ENCODE results near the gene MBD3L1.

Gene MBD3L1

GRCh38 chr19:8831373-8831772, 804 bp upstream of the MBD3L1 start:
- no peak overlapping the region; the same call in 1 of the 2 replicates for H3K27ac ChIP-seq (ENCODE audit: low read depth, low read length)
- H3K36me3 ChIP-seq (ENCODE audit: control insufficient read depth, insufficient read depth, low read length): peaks cover 21% of the 10 kb centered on the region
- H3K4me3 ChIP-seq (ENCODE audit: low read depth, low read length): peak overlapping the region; percentile 92
- H3K4me1 ChIP-seq (ENCODE audit: control insufficient read depth, insufficient read depth, low read length): no peaks in the 10 kb centered on the region
- no peaks in the 10 kb centered on the region for H3K27me3 ChIP-seq (ENCODE audit: control insufficient read depth, insufficient read depth, low read length)
- peaks cover 14% of the 10 kb centered on the region; the same call in 1 of the 2 replicates for H3K9me3 ChIP-seq (ENCODE audit: control insufficient read depth, insufficient read depth, low read depth, low read length)
- no peak overlapping the region for H3K9ac ChIP-seq (ENCODE audit: low read length)

- H3K27ac ChIP-seq (ENCODE audit: low read depth, low read length): peak overlapping the region; percentile 84; the same call in 1 of the 2 replicates
- peaks cover 12% of the 10 kb centered on the region; the same call in 1 of the 2 replicates for H3K9me3 ChIP-seq (ENCODE audit: control insufficient read depth, insufficient read depth, low read depth, low read length)
- H3K9ac ChIP-seq (ENCODE audit: low read length): peak overlapping the region; percentile 88
- H3K4me3 ChIP-seq (ENCODE audit: low read depth, low read length): peak overlapping the region; percentile 92
- H3K4me1 ChIP-seq (ENCODE audit: control insufficient read depth, insufficient read depth, low read length): no peaks in the 10 kb centered on the region
- no peaks in the 10 kb centered on the region for H3K27me3 ChIP-seq (ENCODE audit: control insufficient read depth, insufficient read depth, low read length)
- H3K36me3 ChIP-seq (ENCODE audit: control insufficient read depth, insufficient read depth, low read length): peaks cover 18% of the 10 kb centered on the region
These were observed 395 bp upstream of the MBD3L1 start for GRCh38 chr19:8831832-8832131.

GRCh38 chr19:8835446-8835845, 3.3 kb downstream of the MBD3L1 start:
- Histone ChIP-seq H3K9ac (ENCODE audit: low read length) (no peak overlapping the region), H3K4me3 (ENCODE audit: low read depth, low read length) (no peak overlapping the region), H3K4me1 (ENCODE audit: control insufficient read depth, insufficient read depth, low read length) (no peaks in the 10 kb centered on the region), H3K27me3 (ENCODE audit: control insufficient read depth, insufficient read depth, low read length) (no peaks in the 10 kb centered on the region; the same call in 1 of the 2 replicates), H3K9me3 (ENCODE audit: control insufficient read depth, insufficient read depth, low read depth, low read length) (peaks cover 23% of the 10 kb centered on the region; the same call in 1 of the 2 replicates), H3K36me3 (ENCODE audit: control insufficient read depth, insufficient read depth, low read length) (no peaks in the 10 kb centered on the region), H3K27ac (ENCODE audit: low read depth, low read length) (no peak overlapping the region)

- Histone ChIP-seq H3K4me3 (ENCODE audit: low read depth, low read length) (no peak overlapping the region), H3K27ac (ENCODE audit: low read depth, low read length) (no peak overlapping the region), H3K4me1 (ENCODE audit: control insufficient read depth, insufficient read depth, low read length) (no peaks in the 10 kb centered on the region), H3K36me3 (ENCODE audit: control insufficient read depth, insufficient read depth, low read length) (no peaks in the 10 kb centered on the region), H3K27me3 (ENCODE audit: control insufficient read depth, insufficient read depth, low read length) (no peaks in the 10 kb centered on the region; the same call in 1 of the 2 replicates), H3K9ac (ENCODE audit: low read length) (no peak overlapping the region), H3K9me3 (ENCODE audit: control insufficient read depth, insufficient read depth, low read depth, low read length) (peaks cover 23% of the 10 kb centered on the region; the same call in 1 of the 2 replicates)
These were observed 3.7 kb downstream of the MBD3L1 start for GRCh38 chr19:8835877-8836276.

- Histone ChIP-seq H3K36me3 (ENCODE audit: control insufficient read depth, insufficient read depth, low read length) (no peaks in the 10 kb centered on the region), H3K27me3 (ENCODE audit: control insufficient read depth, insufficient read depth, low read length) (peaks cover 4% of the 10 kb centered on the region; the same call in 1 of the 2 replicates), H3K9me3 (ENCODE audit: control insufficient read depth, insufficient read depth, low read depth, low read length) (peaks cover 37% of the 10 kb centered on the region; the same call in 1 of the 2 replicates), H3K27ac (ENCODE audit: low read depth, low read length) (no peak overlapping the region), H3K9ac (ENCODE audit: low read length) (no peak overlapping the region), H3K4me3 (ENCODE audit: low read depth, low read length) (no peak overlapping the region), H3K4me1 (ENCODE audit: control insufficient read depth, insufficient read depth, low read length) (no peaks in the 10 kb centered on the region)
These were observed 8.5 kb downstream of the MBD3L1 start for GRCh38 chr19:8840708-8841107.

- H3K4me3 ChIP-seq (ENCODE audit: low read depth, low read length): no peak overlapping the region
- peaks cover 4% of the 10 kb centered on the region; the same call in 1 of the 2 replicates for H3K27me3 ChIP-seq (ENCODE audit: control insufficient read depth, insufficient read depth, low read length)
- H3K36me3 ChIP-seq (ENCODE audit: control insufficient read depth, insufficient read depth, low read length): no peaks in the 10 kb centered on the region
- no peaks in the 10 kb centered on the region for H3K4me1 ChIP-seq (ENCODE audit: control insufficient read depth, insufficient read depth, low read length)
- H3K9ac ChIP-seq (ENCODE audit: low read length): no peak overlapping the region
- no peak overlapping the region for H3K27ac ChIP-seq (ENCODE audit: low read depth, low read length)
- peaks cover 50% of the 10 kb centered on the region; the same call in 1 of the 2 replicates for H3K9me3 ChIP-seq (ENCODE audit: control insufficient read depth, insufficient read depth, low read depth, low read length)
These were observed 14.6 kb downstream of the MBD3L1 start for GRCh38 chr19:8846819-8847218.

- Histone ChIP-seq H3K9ac (ENCODE audit: low read length) (no peak overlapping the region), H3K36me3 (ENCODE audit: control insufficient read depth, insufficient read depth, low read length) (no peaks in the 10 kb centered on the region), H3K4me1 (ENCODE audit: control insufficient read depth, insufficient read depth, low read length) (no peaks in the 10 kb centered on the region), H3K9me3 (ENCODE audit: control insufficient read depth, insufficient read depth, low read depth, low read length) (peaks cover 47% of the 10 kb centered on the region; the same call in 1 of the 2 replicates), H3K4me3 (ENCODE audit: low read depth, low read length) (no peak overlapping the region), H3K27me3 (ENCODE audit: control insufficient read depth, insufficient read depth, low read length) (no peaks in the 10 kb centered on the region), H3K27ac (ENCODE audit: low read depth, low read length) (no peak overlapping the region)
These were observed 17.1 kb downstream of the MBD3L1 start for GRCh38 chr19:8849232-8849631.

- Histone ChIP-seq H3K27me3 (ENCODE audit: control insufficient read depth, insufficient read depth, low read length) (no peaks in the 10 kb centered on the region), H3K4me3 (ENCODE audit: low read depth, low read length) (no peak overlapping the region), H3K27ac (ENCODE audit: low read depth, low read length) (no peak overlapping the region), H3K36me3 (ENCODE audit: control insufficient read depth, insufficient read depth, low read length) (no peaks in the 10 kb centered on the region), H3K4me1 (ENCODE audit: control insufficient read depth, insufficient read depth, low read length) (no peaks in the 10 kb centered on the region), H3K9ac (ENCODE audit: low read length) (no peak overlapping the region), H3K9me3 (ENCODE audit: control insufficient read depth, insufficient read depth, low read depth, low read length) (peaks cover 57% of the 10 kb centered on the region; the same call in 1 of the 2 replicates)
These were observed 18.3 kb downstream of the MBD3L1 start for GRCh38 chr19:8850488-8850887.

- Histone ChIP-seq H3K27me3 (ENCODE audit: control insufficient read depth, insufficient read depth, low read length) (peaks cover 3% of the 10 kb centered on the region; the same call in 1 of the 2 replicates), H3K36me3 (ENCODE audit: control insufficient read depth, insufficient read depth, low read length) (no peaks in the 10 kb centered on the region), H3K9me3 (ENCODE audit: control insufficient read depth, insufficient read depth, low read depth, low read length) (peaks cover 51% of the 10 kb centered on the region; the same call in 1 of the 2 replicates), H3K4me3 (ENCODE audit: low read depth, low read length) (no peak overlapping the region), H3K9ac (ENCODE audit: low read length) (no peak overlapping the region), H3K4me1 (ENCODE audit: control insufficient read depth, insufficient read depth, low read length) (no peaks in the 10 kb centered on the region), H3K27ac (ENCODE audit: low read depth, low read length) (no peak overlapping the region)
These were observed 26.1 kb downstream of the MBD3L1 start for GRCh38 chr19:8858260-8858659.

- no peak overlapping the region for H3K9ac ChIP-seq (ENCODE audit: low read length)
- peaks cover 69% of the 10 kb centered on the region; the same call in 1 of the 2 replicates for H3K9me3 ChIP-seq (ENCODE audit: control insufficient read depth, insufficient read depth, low read depth, low read length)
- no peak overlapping the region for H3K27ac ChIP-seq (ENCODE audit: low read depth, low read length)
- peaks cover 5% of the 10 kb centered on the region; the same call in 1 of the 2 replicates for H3K27me3 ChIP-seq (ENCODE audit: control insufficient read depth, insufficient read depth, low read length)
- H3K4me3 ChIP-seq (ENCODE audit: low read depth, low read length): no peak overlapping the region
- H3K4me1 ChIP-seq (ENCODE audit: control insufficient read depth, insufficient read depth, low read length): no peaks in the 10 kb centered on the region
- H3K36me3 ChIP-seq (ENCODE audit: control insufficient read depth, insufficient read depth, low read length): no peaks in the 10 kb centered on the region
These were observed 34.2 kb downstream of the MBD3L1 start for GRCh38 chr19:8866344-8866743.

GRCh38 chr19:8877854-8878705, 45.9 kb downstream of the MBD3L1 start:
- Histone ChIP-seq H3K9me3 (ENCODE audit: control insufficient read depth, insufficient read depth, low read depth, low read length) (peaks cover 55% of the 10 kb centered on the region; the same call in 1 of the 2 replicates), H3K4me3 (ENCODE audit: low read depth, low read length) (no peak overlapping the region)

More at GRCh38 chr19:8877854-8878705, 45.9 kb downstream of the MBD3L1 start:
- no peak overlapping the region for H3K27ac ChIP-seq (ENCODE audit: low read depth, low read length)
- no peaks in the 10 kb centered on the region; the same call in 1 of the 2 replicates for H3K27me3 ChIP-seq (ENCODE audit: control insufficient read depth, insufficient read depth, low read length)
- no peak overlapping the region for H3K9ac ChIP-seq (ENCODE audit: low read length)
- H3K36me3 ChIP-seq (ENCODE audit: control insufficient read depth, insufficient read depth, low read length): no peaks in the 10 kb centered on the region
- H3K4me1 ChIP-seq (ENCODE audit: control insufficient read depth, insufficient read depth, low read length): no peaks in the 10 kb centered on the region
